ENCODE data around the gene PEX11G.

DNA sequence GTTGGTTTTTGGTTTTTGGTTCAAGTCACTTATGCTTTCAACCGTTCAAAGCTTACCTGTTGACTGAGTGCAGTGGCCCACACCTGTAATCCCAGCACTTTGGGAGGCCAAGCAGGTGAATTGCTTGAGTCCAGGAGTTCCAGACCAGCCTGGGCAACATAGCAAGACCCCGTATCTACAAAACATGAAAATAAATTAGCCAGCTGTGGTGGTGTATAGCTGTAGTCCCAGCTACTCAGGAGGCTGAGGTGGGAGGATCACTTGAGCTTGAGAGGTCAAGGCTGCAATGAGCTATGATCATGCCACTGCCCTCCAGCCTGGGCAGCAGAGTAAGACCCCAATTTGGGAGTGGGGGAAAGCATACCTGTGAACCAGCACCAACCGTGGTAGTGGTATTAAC lies 43.7 kb downstream of the PEX11G start:
- TF ChIP-seq, protein P1, sequence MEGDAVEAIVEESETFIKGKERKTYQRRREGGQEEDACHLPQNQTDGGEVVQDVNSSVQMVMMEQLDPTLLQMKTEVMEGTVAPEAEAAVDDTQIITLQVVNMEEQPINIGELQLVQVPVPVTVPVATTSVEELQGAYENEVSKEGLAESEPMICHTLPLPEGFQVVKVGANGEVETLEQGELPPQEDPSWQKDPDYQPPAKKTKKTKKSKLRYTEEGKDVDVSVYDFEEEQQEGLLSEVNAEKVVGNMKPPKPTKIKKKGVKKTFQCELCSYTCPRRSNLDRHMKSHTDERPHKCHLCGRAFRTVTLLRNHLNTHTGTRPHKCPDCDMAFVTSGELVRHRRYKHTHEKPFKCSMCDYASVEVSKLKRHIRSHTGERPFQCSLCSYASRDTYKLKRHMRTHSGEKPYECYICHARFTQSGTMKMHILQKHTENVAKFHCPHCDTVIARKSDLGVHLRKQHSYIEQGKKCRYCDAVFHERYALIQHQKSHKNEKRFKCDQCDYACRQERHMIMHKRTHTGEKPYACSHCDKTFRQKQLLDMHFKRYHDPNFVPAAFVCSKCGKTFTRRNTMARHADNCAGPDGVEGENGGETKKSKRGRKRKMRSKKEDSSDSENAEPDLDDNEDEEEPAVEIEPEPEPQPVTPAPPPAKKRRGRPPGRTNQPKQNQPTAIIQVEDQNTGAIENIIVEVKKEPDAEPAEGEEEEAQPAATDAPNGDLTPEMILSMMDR (IDR thresholded peaks at IDR 0.05) = no peak
- TF ChIP-seq POLR2A (IDR thresholded peaks at IDR 0.05) = no peak

All from body of pancreas (tissue), 4 donors.